CMK (cell line): ENCODE data around the gene OARD1.

Experiments used
- DNase-seq: peaks from one replicate; pipeline ENCODE4 v3.0.0-alpha.2; 2010; ENCODE audit warnings: low read depth

Gene OARD1

DNA sequence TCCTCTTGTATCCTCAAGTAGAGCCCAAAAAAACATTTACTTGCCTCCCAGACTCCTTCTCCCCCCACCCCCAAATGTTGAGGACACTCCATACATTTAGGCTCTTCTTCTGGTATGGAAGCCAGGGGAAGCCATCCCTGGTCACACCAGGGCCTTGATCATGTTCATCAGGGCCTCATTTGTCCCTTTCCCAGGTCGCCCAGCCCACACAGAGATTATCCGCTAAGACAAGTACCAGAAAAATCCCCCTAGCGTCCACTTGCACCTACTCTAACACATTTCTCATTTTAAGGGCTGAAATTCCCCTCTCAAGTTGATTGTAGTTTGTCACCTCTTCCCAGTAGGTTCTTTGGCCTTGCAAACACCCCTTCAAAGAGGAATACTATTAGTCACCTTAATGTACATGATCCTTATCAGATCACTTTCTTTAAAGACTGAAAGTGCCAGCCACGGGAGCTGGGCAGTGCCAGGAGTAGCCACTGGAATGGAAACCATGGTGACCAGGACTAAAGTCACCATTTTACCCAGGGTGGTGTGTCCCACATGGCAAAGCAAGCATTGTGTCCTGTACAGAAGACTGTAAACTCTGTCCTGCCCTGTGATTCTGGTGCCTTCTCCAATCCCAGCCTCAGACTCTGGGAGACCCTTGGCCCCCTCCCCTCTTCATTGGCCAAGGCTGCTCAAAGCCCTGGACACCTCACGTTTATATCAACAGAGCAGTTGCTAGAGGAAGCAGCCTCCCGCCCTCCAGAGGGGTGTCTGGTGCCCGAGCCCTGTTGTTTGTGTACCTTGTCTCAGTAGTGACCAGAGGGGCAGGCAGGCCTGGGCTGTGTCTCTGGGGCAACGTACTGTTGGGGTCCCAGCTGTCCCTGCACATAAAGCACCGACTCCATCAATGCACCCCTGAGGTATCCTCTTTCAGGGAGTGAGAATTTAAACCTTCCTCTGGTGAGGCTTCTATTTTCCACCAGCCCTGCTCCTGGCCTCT lies 24.1 kb downstream of the OARD1 start:
- DNase-seq: no peak

DNA sequence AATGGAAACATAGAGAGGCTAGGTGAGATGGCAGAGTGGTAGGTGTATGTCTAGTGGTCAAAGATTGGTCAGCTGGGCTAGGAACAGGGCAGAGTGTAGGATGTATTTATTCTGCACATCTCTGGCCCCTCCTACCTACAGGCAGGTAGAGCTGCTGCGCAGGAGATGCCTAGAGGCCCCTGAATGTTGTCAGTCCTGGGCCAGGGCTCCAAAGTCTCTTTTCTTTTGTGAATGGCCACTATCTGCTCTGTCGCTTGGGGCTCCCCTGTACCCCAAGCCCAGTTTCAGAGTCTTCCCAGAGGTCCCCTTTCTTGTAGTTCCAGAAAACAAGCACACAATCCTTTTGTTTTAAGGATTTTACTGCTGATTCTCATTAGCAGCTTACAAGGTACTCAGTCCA lies 24.9 kb downstream of the OARD1 start:
- no peak for DNase-seq

GRCh38 chr6:41046084-41046483 lies 26.1 kb downstream of the OARD1 start:
- DNase-seq: no peak

DNA sequence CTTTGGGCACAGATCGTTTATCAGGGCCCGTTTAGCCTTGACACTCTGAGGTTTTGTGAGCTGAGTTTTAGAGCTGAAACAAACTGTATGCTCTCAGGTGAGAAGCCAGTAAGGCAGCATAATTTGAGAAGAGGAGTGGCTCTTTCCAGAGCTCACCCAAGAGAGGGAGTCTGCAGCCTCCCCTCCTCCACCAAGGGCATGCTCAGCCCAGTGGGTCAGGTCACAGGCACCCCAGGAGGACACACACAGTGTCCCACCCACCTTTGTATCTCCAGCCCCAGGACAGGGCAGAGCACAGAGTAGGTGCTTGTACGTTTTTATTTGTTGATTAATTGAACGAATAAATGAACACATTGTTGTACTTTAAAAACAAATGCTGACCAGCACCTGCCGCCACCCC lies 26.5 kb downstream of the OARD1 start:
- DNase-seq: no peak

GRCh38 chr6:41043151-41043550 lies 29.0 kb downstream of the OARD1 start:
- no peak for DNase-seq

DNA sequence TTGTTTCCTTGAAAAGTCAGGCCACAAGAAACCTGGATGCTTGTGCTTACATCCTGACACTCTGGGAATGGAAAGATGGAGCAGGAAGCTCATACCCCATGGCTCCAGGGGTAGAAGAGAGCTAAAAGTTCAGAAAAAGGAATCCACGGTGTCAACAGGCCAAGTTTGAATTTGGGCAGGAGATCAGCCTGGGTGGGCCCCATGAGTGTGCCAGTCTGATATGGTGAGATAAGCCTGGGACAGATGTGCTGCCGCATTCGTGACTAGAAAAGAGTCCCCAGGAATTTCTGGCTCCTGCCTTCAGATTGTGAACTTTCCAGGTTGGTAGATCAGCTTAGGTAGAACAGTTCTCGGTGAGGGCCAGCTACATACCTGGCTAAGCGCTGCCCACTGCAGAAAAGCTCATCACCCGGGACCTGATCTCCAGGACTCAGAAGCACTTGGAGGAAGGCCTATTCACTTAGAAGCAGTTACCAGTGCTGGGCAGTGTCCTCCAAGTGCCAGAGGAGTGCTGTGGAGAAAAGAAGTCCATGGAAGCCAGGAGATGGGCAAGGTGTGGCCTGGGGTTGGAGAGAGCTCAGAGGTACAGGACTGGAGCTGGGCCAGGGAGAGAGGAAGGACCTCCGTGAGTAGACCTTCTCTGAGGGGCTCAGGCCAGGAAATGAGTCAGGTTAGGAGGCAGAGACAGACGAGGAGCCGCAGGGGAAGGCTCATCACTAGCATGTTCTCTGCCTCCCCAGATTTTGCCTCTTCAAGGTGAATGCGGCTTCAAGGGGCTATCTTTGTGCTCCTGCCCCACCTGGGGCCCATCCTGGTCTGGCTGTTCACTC lies 29.7 kb downstream of the OARD1 start, which contains the start of gene TSPO2:
Gene TSPO2, plus strand, starts transcription at position 242 of the 830 bp plus-strand sequence. Its CDS starts 519 bp downstream, at position 761.
- no peak for DNase-seq

GRCh38 chr6:41040940-41041536 lies 31.1 kb downstream of the OARD1 start:
- DNase-seq: no peak

DNA sequence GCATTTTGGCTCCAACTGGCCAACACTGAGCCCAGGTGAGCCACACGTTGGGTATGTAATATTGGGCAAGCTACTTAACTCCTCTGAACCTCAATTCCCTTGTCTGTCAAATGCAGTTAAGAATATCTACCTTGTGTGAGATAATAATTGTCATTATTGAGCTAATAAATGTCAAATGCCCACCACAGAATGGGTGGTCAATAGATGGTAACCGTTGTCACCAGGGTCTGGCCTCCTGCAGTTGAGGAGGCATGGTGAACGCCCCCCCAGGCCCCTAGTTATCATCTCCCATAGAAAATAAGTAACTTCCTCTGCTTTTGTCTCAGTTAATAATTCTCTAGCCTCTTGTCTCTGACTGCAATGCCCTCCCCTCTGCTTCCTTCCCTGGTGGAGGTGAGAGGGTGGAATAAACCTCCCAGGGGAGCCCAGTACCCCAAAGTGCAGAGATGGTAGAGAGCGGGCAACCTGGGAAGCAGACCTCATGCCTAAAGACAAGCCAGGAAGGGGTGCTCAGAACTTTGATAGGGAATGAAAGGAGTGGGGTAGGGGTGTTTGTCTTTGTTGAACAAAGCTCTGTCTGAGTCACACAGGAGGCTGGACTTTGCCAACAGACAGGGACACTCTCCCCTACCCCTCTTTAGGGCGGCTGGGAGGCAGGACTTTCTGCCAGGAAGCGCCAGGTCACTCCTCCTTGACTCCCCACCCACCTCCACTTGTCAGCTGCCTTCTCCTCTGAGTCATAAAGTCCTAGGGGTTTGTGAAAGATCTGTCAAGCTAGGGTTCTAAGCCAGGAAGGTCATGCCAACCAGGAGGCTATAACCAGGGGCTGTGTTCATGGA lies 31.8 kb downstream of the OARD1 start:
- no peak for DNase-seq

- DNase-seq: no peak
Measured at GRCh38 chr6:41039060-41039998, 32.8 kb downstream of the OARD1 start, which contains the start of gene UNC5CL. TSS of gene UNC5CL (minus strand) at chr6:41039221. CDS start at chr6:41035074, 4,147 bp downstream.

DNA sequence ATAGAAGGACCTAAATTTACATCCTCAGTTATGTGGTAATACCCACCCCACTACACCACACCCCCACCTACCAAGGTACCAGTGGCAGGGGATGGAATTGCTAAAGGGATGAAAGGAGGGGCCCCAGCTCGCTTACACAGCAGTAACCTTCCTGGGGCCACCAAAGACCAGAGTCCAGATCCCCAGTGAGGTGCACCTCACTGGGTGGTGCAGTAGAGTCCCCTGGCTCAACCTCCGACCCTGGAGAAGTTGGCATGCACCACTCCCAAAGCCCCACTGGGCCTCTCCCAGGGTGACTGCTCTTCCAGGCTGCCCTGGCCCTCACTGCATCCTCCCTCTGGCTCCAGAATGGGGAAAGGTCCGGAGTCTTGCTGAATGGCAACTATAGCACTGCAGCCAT lies 34.0 kb downstream of the OARD1 start:
- no peak for DNase-seq

GRCh38 chr6:41037107-41037900 lies 34.9 kb downstream of the OARD1 start:
- DNase-seq: no peak

GRCh38 chr6:41036601-41037000 lies 35.6 kb downstream of the OARD1 start:
- no peak for DNase-seq

DNA sequence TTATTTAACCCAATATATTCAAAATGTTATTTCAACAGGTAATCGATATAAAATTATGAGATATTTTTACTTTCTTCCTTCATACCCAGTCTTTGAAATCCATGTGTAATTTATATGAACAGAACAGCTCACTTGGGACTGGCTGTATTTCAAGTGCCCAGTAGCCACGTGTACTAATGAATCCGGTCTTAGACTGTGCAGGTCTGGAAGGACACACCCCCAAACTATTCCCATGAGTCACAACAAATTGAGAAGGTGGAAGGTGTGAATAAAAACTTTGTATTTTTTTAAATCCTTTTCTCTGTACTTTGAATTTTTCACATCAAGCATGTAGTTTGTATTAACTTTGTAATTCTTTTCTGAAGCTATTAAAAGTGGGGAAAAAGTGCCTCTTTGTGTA lies 36.0 kb downstream of the OARD1 start:
- no peak for DNase-seq

DNA sequence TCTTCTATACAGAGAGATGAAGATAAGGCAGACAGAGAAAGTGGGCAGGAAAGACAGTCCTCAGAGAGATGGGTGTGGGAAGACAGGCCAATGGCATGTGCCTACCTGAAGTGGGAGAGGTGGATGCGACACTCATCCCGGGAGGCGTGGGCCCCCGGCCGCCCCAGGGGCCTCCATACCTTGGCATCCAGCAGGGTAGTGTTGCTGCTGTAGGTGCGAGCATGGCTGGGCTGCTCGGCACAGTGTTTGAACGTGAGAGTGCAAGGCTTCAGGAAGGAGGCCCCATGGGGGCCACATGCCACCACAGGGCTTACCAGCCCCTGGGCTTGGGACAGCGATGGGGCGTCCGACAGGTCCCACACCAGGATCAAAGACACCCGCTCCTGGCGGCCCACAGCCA lies 38.4 kb downstream of the OARD1 start:
- no peak for DNase-seq

DNA sequence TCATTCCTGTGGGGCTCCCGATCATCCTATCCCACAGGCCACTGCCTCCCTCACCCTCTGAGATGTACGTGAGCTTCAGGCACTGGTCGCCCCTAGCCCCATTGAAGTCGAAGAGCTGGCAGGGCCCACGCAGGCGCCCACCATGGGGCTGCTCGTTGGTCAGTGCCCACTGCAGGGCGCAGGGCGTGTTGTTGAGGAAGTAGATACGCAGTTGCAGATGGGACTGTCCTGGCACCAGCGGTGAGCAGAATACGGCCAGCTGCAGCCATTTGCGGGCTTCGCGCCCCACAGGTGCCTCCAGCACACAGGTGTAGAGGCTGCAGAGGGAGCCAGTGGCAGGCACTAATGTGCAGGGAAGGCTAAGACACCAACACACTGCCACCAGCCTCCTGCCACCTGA lies 39.3 kb downstream of the OARD1 start:
- no peak for DNase-seq

- peak; percentile 25 for DNase-seq
Measured at GRCh38 chr6:41028561-41029412, 43.4 kb downstream of the OARD1 start.

GRCh38 chr6:41027799-41028560 lies 44.2 kb downstream of the OARD1 start:
- peak; percentile 66 for DNase-seq

GRCh38 chr6:41027241-41027640 lies 44.9 kb downstream of the OARD1 start:
- no peak for DNase-seq
